HEK293T (cell line): ENCODE measurements around the gene EXOSC9.

Experiments used
- BHLHE40 ChIP-seq: fragments of 450-650 bp; IDR thresholded peaks from 2 replicates; pipeline ENCODE4 v1.6.1; 2016; ENCODE audit warnings: mild to moderate bottlenecking, moderate library complexity, borderline replicate concordance
- FOXA1 ChIP-seq: fragments of 450-650 bp; IDR thresholded peaks from 2 replicates; pipeline ENCODE4 v1.6.1; 2016; ENCODE audit warnings: mild to moderate bottlenecking
- LEF1 ChIP-seq: fragments of 450-650 bp; IDR thresholded peaks from 2 replicates; pipeline ENCODE4 v1.6.1; 2017; ENCODE audit warnings: mild to moderate bottlenecking, borderline replicate concordance
- SP1 ChIP-seq: fragments of 450-650 bp; IDR thresholded peaks from 2 replicates; pipeline ENCODE4 v1.6.1; 2017
- ZNF384 ChIP-seq: fragments of 450-650 bp; IDR thresholded peaks from 2 replicates; pipeline ENCODE4 v1.6.1; 2016

DNA sequence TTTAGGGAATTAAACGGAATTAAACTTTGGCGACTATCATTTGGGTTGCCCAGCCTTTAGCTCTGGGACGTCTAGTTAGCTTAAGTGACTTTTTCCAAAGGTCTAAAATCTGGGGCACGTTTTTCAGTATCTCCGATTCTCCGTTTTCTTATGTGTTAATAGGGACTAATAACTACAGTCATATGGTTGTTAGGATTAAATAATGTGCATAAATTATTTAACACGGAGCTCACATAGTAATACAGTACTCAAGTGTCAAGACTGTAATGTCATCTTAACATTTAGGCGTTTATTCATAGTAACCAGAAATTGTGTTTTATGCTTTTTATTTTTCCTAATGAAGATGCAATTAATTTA lies 23.0 kb downstream of the EXOSC9 start:
- TF ChIP-seq SP1 (no peak), FOXA1 (no peak), ZNF384 (no peak), LEF1 (no peak), BHLHE40 (no peak)
